A673 (cell line): ENCODE data around the gene FOXN3. TPM values are rescaled to one million over a fixed set of nuclear protein-coding genes. Genes with fewer than 3 reads are reported as not detected.

Source experiments
- BruUV-seq: library from RNA; stranded (reverse); fragments of 400-500 nt; replicated peaks from 2 replicates; lab custom pipeline; 2021; lab: Mats Ljungman, UMichigan
- CTCF ChIA-PET: fragments of 300-600 bp; sonication (Branson Sonifier 250); formaldehyde crosslinking; loops from one replicate; lab custom pipeline; 2022; ENCODE audit warnings: antibody characterized with exemption; lab: Charles Lee
- POLR2A ChIA-PET: fragments of 300-600 bp; sonication (Branson Sonifier 250); formaldehyde crosslinking; loops from one replicate; lab custom pipeline; 2022; ENCODE audit warnings: antibody characterized with exemption; ENCODE audit not compliant: low non-redundant PET; lab: Charles Lee
- DNase-seq: peaks from one replicate; pipeline ENCODE4 v3.0.0-alpha.2; 2015; ENCODE audit warnings: low spot score
- H3K27ac ChIP-seq: fragments of 200-600 bp; sonication (generic); 2 replicates; pipeline ENCODE4 v1.5.1; 2016; ENCODE audit warnings: mixed run types, low read depth, mild to moderate bottlenecking, mixed read lengths, antibody characterized with exemption, low read length; ENCODE audit not compliant: poor library complexity, severe bottlenecking
- H3K27me3 ChIP-seq: fragments of 200-600 bp; sonication (generic); replicated peaks from 2 replicates; pipeline ENCODE4 v1.6.1; 2017; ENCODE audit warnings: mixed run types, low read depth, mild to moderate bottlenecking, mixed read lengths, antibody characterized with exemption, low read length; ENCODE audit not compliant: insufficient read depth, poor library complexity
- H3K36me3 ChIP-seq: fragments of 200-600 bp; sonication (generic); 2 replicates; pipeline ENCODE4 v1.6.1; 2016; ENCODE audit warnings: mixed run types, mild to moderate bottlenecking, mixed read lengths, antibody characterized with exemption, low read length; ENCODE audit not compliant: insufficient read depth, poor library complexity, severe bottlenecking
- H3K4me1 ChIP-seq: fragments of 200-600 bp; sonication (generic); 2 replicates; pipeline ENCODE4 v1.6.1; 2017; ENCODE audit warnings: mixed run types, mild to moderate bottlenecking, mixed read lengths, antibody characterized with exemption, low read length; ENCODE audit not compliant: insufficient read depth, poor library complexity, severe bottlenecking
- H3K4me3 ChIP-seq: fragments of 200-600 bp; sonication (generic); 2 replicates; pipeline ENCODE4 v1.5.1; 2016; ENCODE audit warnings: low read depth, mixed run types, mild to moderate bottlenecking, mixed read lengths, low read length; ENCODE audit not compliant: poor library complexity, severe bottlenecking
- H3K9me3 ChIP-seq: fragments of 200-600 bp; sonication (generic); 2 replicates; pipeline ENCODE4 v1.6.1; 2016; ENCODE audit warnings: mixed run types, low read depth, mild to moderate bottlenecking, mixed read lengths, antibody characterized with exemption, low read length; ENCODE audit not compliant: poor library complexity, severe bottlenecking
- CTCF ChIP-seq: fragments of 300-800, 200-600 bp; sonication (generic); conservative IDR thresholded peaks from 2 replicates; pipeline ENCODE4 v1.5.1; 2017; ENCODE audit warnings: low read depth, mild to moderate bottlenecking, antibody characterized with exemption, low read length, moderate library complexity, mixed read lengths
- EZH2 ChIP-seq: fragments of 200-600 bp; sonication (generic); IDR thresholded peaks from 2 replicates; pipeline ENCODE4 v1.6.1; 2017; ENCODE audit warnings: borderline replicate concordance, low read depth, mild to moderate bottlenecking, mixed read lengths, antibody characterized with exemption, low read length; ENCODE audit not compliant: poor library complexity, severe bottlenecking
- intact Hi-C: fragments of 100-400 bp; cut with micrococcal nuclease; formaldehyde crosslinking; loops from one replicate; pipeline ENCODE4 v1.10.0; 2022; ENCODE audit not compliant: unreplicated experiment
- total RNA-seq: library from RNA; stranded (reverse); gene quantifications from 2 replicates; pipeline ENCODE4 v1.2.3, GENCODE V29; 2021

The FOXN3 gene
- total RNA-seq, 1 experiment from 2014 or later: 15.3 TPM

- BruUV-seq: no TSS peak
- no peaks in the 10 kb centered on the region for H3K4me1 ChIP-seq
- H3K4me3 ChIP-seq: no peak overlapping the region
- DNase-seq: no peak
- ChIA-PET POLR2A (no interaction called here), CTCF (no interaction called here)
- H3K36me3 ChIP-seq: no peaks in the 10 kb centered on the region
- TF ChIP-seq CTCF (no peak), EZH2 (no peak)
- no peaks in the 10 kb centered on the region for H3K27me3 ChIP-seq
- H3K9me3 ChIP-seq: no peaks in the 10 kb centered on the region
- no peak overlapping the region for H3K27ac ChIP-seq
- intact Hi-C loops: no loop called here
These were observed 34.2 kb upstream of the FOXN3 start for GRCh38 chr14:89451229-89451628.

- Histone ChIP-seq H3K4me3 (no peak overlapping the region), H3K9me3 (no peaks in the 10 kb centered on the region), H3K27ac (no peak overlapping the region), H3K36me3 (no peaks in the 10 kb centered on the region), H3K4me1 (no peaks in the 10 kb centered on the region), H3K27me3 (no peaks in the 10 kb centered on the region)
- DNase-seq: no peak
- intact Hi-C loops: no loop called here
- CTCF ChIA-PET: no interaction called here
- POLR2A ChIA-PET: no interaction called here
- BruUV-seq: no TSS peak
- TF ChIP-seq EZH2: no peak
These were observed 30.3 kb upstream of the FOXN3 start for GRCh38 chr14:89447182-89447944.

- BruUV-seq: no TSS peak
- POLR2A ChIA-PET: no interaction called here
- CTCF ChIA-PET: no interaction called here
- no peak for DNase-seq
- H3K4me3 ChIP-seq: no peak overlapping the region
- no peak overlapping the region for H3K27ac ChIP-seq
- H3K4me1 ChIP-seq: no peaks in the 10 kb centered on the region
- no peak for TF ChIP-seq EZH2
- no peaks in the 10 kb centered on the region for H3K9me3 ChIP-seq
- H3K27me3 ChIP-seq: no peaks in the 10 kb centered on the region
- intact Hi-C loops: no loop called here
- no peaks in the 10 kb centered on the region for H3K36me3 ChIP-seq
These were observed 28.4 kb upstream of the FOXN3 start for GRCh38 chr14:89445273-89445973.

GRCh38 chr14:89444516-89445125, 27.6 kb upstream of the FOXN3 start:
- no TSS peak for BruUV-seq
- Histone ChIP-seq H3K27ac (no peak overlapping the region), H3K9me3 (no peaks in the 10 kb centered on the region), H3K4me3 (no peak overlapping the region), H3K4me1 (no peaks in the 10 kb centered on the region), H3K27me3 (no peaks in the 10 kb centered on the region), H3K36me3 (no peaks in the 10 kb centered on the region)
- no peak for TF ChIP-seq EZH2
- TF ChIP-seq CTCF: no peak
- CTCF ChIA-PET: no interaction called here
- DNase-seq: no peak
- POLR2A ChIA-PET: no interaction called here
- intact Hi-C loops: no loop called here
